ES-I3 (cell line): Measurements from ENCODE around the gene DENND4A.
"Not testable (repeated sequence)": the region's sequence is repeated elsewhere in the genome, so short reads cannot be mapped to it uniquely, and the experiment has no call there.

Experiments used
- H3K36me3 ChIP-seq: 2 replicates; pipeline ENCODE4 v1.6.1; 2013; ENCODE audit warnings: mild to moderate bottlenecking, low read length, control low read depth, moderate library complexity; ENCODE audit not compliant: insufficient read depth
- H3K4me1 ChIP-seq: 2 replicates; pipeline ENCODE4 v1.6.1; 2013; ENCODE audit warnings: mild to moderate bottlenecking, control low read depth, low read length; ENCODE audit not compliant: insufficient read depth
- H3K9ac ChIP-seq: 2 replicates; pipeline ENCODE4 v1.6.1; 2013; ENCODE audit warnings: low read depth, mild to moderate bottlenecking, low read length, moderate library complexity
- H3K9me3 ChIP-seq: 2 replicates; pipeline ENCODE4 v1.6.1; 2013; ENCODE audit warnings: mild to moderate bottlenecking, low read length, moderate library complexity; ENCODE audit not compliant: control insufficient read depth, insufficient read depth

The DENND4A gene

GRCh38 chr15:65619626-65620290 lies 172.3 kb downstream of the DENND4A start:
- no peaks in the 10 kb centered on the region for H3K9me3 ChIP-seq
- no peaks in the 10 kb centered on the region for H3K36me3 ChIP-seq
- H3K9ac ChIP-seq, result no peak overlapping the region
- peaks cover 10% of the 10 kb centered on the region; the same call in 1 of the 2 replicates for H3K4me1 ChIP-seq

GRCh38 chr15:65618560-65619109 lies 173.5 kb downstream of the DENND4A start:
- Histone ChIP-seq H3K4me1 (peaks cover 10% of the 10 kb centered on the region; the same call in 1 of the 2 replicates), H3K9me3 (no peaks in the 10 kb centered on the region), H3K36me3 (no peaks in the 10 kb centered on the region), H3K9ac (no peak overlapping the region)

- H3K9ac ChIP-seq, H3K9me3 ChIP-seq, H3K36me3 ChIP-seq: not testable (repeated sequence)
- peaks cover 22% of the 10 kb centered on the region for H3K4me1 ChIP-seq
Observed at GRCh38 chr15:65615887-65616286, 176.2 kb downstream of the DENND4A start.

- no peak overlapping the region for H3K9ac ChIP-seq
- H3K9me3 ChIP-seq, result no peaks in the 10 kb centered on the region
- peaks cover 15% of the 10 kb centered on the region for H3K4me1 ChIP-seq
- H3K36me3 ChIP-seq, result no peaks in the 10 kb centered on the region
Observed at GRCh38 chr15:65612949-65613744, 178.9 kb downstream of the DENND4A start.

- no peaks in the 10 kb centered on the region for H3K9me3 ChIP-seq
- no peaks in the 10 kb centered on the region for H3K36me3 ChIP-seq
- H3K9ac ChIP-seq, result no peak overlapping the region
- H3K4me1 ChIP-seq, result peaks cover 15% of the 10 kb centered on the region
Observed at GRCh38 chr15:65612616-65612946, 179.5 kb downstream of the DENND4A start.

GRCh38 chr15:65611888-65612615 lies 180.0 kb downstream of the DENND4A start:
- H3K9ac ChIP-seq, result peak overlapping the region; percentile 95
- no peaks in the 10 kb centered on the region for H3K9me3 ChIP-seq
- H3K4me1 ChIP-seq, result peaks cover 15% of the 10 kb centered on the region
- H3K36me3 ChIP-seq, result no peaks in the 10 kb centered on the region

- peaks cover 15% of the 10 kb centered on the region for H3K4me1 ChIP-seq
- H3K9ac ChIP-seq, result peak within 1 kb of the TSS; percentile 95
- H3K36me3 ChIP-seq, result no peaks in the 10 kb centered on the region
- no peaks in the 10 kb centered on the region for H3K9me3 ChIP-seq
Observed at GRCh38 chr15:65610871-65611718, 181.0 kb downstream of the DENND4A start, which contains the start of gene INTS14. Gene INTS14, minus strand, starts transcription at chr15:65611131. Its CDS starts 3,751 bp downstream, at chr15:65607380.
